Panc1 (cell line): ENCODE measurements around the gene MYO1B. TPM values are rescaled to one million over a fixed set of nuclear protein-coding genes. Genes with fewer than 3 reads are reported as not detected.
"Not testable (repeated sequence)": the region's sequence is repeated elsewhere in the genome, so short reads cannot be mapped to it uniquely, and the experiment has no call there.

Experiments
- ATAC-seq: fragments of 200-7000 bp; cut with Tn5 transposase; 2 replicates; pipeline ENCODE4 v1.9.1; 2020; ENCODE audit warnings: mild to moderate bottlenecking, moderate library complexity
- BruUV-seq: library from RNA; stranded (reverse); fragments of 400-500 nt; replicated peaks from 2 replicates; lab custom pipeline; 2021; lab: Mats Ljungman, UMichigan
- CTCF ChIA-PET: fragments of 300-600 bp; sonication (Branson Sonifier 250); formaldehyde crosslinking; loops from one replicate; lab custom pipeline; 2022; ENCODE audit warnings: antibody characterized with exemption; lab: Charles Lee
- POLR2A ChIA-PET: fragments of 300-600 bp; sonication (Branson Sonifier 250); formaldehyde crosslinking; loops from one replicate; lab custom pipeline; 2022; ENCODE audit warnings: antibody characterized with exemption; lab: Charles Lee
- DNase-seq: peaks from one replicate; pipeline ENCODE4 v3.0.0-alpha.2; 2010; ENCODE audit warnings: low read depth, low spot score
- H3K27ac ChIP-seq: 2 replicates; pipeline ENCODE4 v1.5.1; 2011; ENCODE audit warnings: mild to moderate bottlenecking, low read length, inconsistent platforms
- H3K27me3 ChIP-seq: fragments of 200-500 bp; sonication (Bioruptor generic); 2 replicates; pipeline ENCODE4 v1.6.0; 2014; ENCODE audit warnings: low read length, inconsistent platforms; ENCODE audit not compliant: control insufficient read depth, insufficient read depth
- H3K36me3 ChIP-seq: fragments of 200-500 bp; sonication (Bioruptor generic); 2 replicates; pipeline ENCODE4 v1.5.1; 2014; ENCODE audit warnings: inconsistent platforms, mild to moderate bottlenecking, low read length, moderate library complexity; ENCODE audit not compliant: control insufficient read depth, insufficient read depth
- H3K4me1 ChIP-seq: 2 replicates; pipeline ENCODE4 v1.5.1; 2011; ENCODE audit warnings: inconsistent platforms, mild to moderate bottlenecking, low read length, moderate library complexity; ENCODE audit not compliant: control insufficient read depth, insufficient read depth
- H3K4me3 ChIP-seq, 2 experiments: 2 replicates each; pipeline ENCODE4 v1.5.1; 2011 to 2012; ENCODE audit warnings: low read depth in 2 of 2, low read length in 2 of 2, mild to moderate bottlenecking in 2 of 2, inconsistent platforms in 1 of 2, moderate library complexity in 1 of 2
- H3K9me3 ChIP-seq: fragments of 200-500 bp; sonication (Bioruptor generic); 2 replicates; pipeline ENCODE4 v1.5.1; 2014; ENCODE audit warnings: low read depth, mild to moderate bottlenecking, inconsistent platforms, low read length, moderate library complexity; ENCODE audit not compliant: control insufficient read depth, insufficient read depth
- POLR2AphosphoS5 ChIP-seq: IDR thresholded peaks from 2 replicates; pipeline ENCODE4 v1.6.1; 2012; ENCODE audit warnings: mild to moderate bottlenecking, low read depth, low read length, moderate library complexity
- SIN3A ChIP-seq: IDR thresholded peaks from 2 replicates; pipeline ENCODE4 v1.6.1; 2012; ENCODE audit warnings: low read depth, mild to moderate bottlenecking, low read length, moderate library complexity, borderline replicate concordance; ENCODE audit not compliant: insufficient read depth
- TCF7L2 ChIP-seq: IDR thresholded peaks from 2 replicates; pipeline ENCODE4 v1.6.1; 2011; ENCODE audit warnings: mild to moderate bottlenecking, low read depth, low read length, inconsistent platforms
- in situ Hi-C: cut with HindIII; loops from 2 replicates; pipeline ENCODE4 v1.10.0; 2016; ENCODE audit warnings: low sequenced_read_pairs, low pct_unique_long_range_greater_than_20kb
- intact Hi-C: fragments of 100-400 bp; cut with micrococcal nuclease; formaldehyde crosslinking; loops from one replicate; pipeline ENCODE4 v1.10.0; 2022; ENCODE audit not compliant: unreplicated experiment
- total RNA-seq: library from RNA; stranded (reverse); gene quantifications from one replicate; pipeline ENCODE4 v1.2.1, GENCODE V29; 2021; ENCODE audit not compliant: unreplicated experiment
- TF ChIP-seq, protein P1 (sequence below), 2 experiments: IDR thresholded peaks; 2 replicates each; pipeline ENCODE4 v1.6.1; 2011 to 2012; ENCODE audit warnings: low read depth in 2 of 2, control low read depth in 1 of 2, low read length in 1 of 2, mild to moderate bottlenecking in 1 of 2, moderate library complexity in 1 of 2; ENCODE audit not compliant: insufficient read depth in 1 of 2
- TF ChIP-seq, protein P2 (sequence below): fragments of 450-650 bp; IDR thresholded peaks from 2 replicates; pipeline ENCODE4 v1.5.1; 2017; ENCODE audit warnings: mild to moderate bottlenecking

Gene MYO1B
- total RNA-seq, 1 experiment from 2014 or later, result 51.5 TPM

GRCh38 chr2:191453761-191454160, 208.6 kb downstream of the MYO1B start:
- ATAC-seq (no peak), DNase-seq (no peak)
- no TSS peak for BruUV-seq
- Histone ChIP-seq H3K27ac (no peak overlapping the region), H3K4me3 (no peak overlapping the region), H3K36me3 (no peaks in the 10 kb centered on the region), H3K9me3 (no peaks in the 10 kb centered on the region), H3K4me1 (no peaks in the 10 kb centered on the region), H3K27me3 (no peaks in the 10 kb centered on the region)
- POLR2A ChIA-PET, result interaction anchor here (0.6 kb wide), 1 partner anchor 36 kb away, joined by 3 read pairs; no protein-coding TSS in a partner anchor
- TF ChIP-seq SIN3A, result no peak
- TF ChIP-seq, protein P1, sequence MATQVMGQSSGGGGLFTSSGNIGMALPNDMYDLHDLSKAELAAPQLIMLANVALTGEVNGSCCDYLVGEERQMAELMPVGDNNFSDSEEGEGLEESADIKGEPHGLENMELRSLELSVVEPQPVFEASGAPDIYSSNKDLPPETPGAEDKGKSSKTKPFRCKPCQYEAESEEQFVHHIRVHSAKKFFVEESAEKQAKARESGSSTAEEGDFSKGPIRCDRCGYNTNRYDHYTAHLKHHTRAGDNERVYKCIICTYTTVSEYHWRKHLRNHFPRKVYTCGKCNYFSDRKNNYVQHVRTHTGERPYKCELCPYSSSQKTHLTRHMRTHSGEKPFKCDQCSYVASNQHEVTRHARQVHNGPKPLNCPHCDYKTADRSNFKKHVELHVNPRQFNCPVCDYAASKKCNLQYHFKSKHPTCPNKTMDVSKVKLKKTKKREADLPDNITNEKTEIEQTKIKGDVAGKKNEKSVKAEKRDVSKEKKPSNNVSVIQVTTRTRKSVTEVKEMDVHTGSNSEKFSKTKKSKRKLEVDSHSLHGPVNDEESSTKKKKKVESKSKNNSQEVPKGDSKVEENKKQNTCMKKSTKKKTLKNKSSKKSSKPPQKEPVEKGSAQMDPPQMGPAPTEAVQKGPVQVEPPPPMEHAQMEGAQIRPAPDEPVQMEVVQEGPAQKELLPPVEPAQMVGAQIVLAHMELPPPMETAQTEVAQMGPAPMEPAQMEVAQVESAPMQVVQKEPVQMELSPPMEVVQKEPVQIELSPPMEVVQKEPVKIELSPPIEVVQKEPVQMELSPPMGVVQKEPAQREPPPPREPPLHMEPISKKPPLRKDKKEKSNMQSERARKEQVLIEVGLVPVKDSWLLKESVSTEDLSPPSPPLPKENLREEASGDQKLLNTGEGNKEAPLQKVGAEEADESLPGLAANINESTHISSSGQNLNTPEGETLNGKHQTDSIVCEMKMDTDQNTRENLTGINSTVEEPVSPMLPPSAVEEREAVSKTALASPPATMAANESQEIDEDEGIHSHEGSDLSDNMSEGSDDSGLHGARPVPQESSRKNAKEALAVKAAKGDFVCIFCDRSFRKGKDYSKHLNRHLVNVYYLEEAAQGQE (IDR thresholded peaks at IDR 0.05; ENCODE audit: insufficient read depth in 1 of 2, low read depth in 2 of 2, low read length in 1 of 2), result no peak
- TF ChIP-seq, protein P2, sequence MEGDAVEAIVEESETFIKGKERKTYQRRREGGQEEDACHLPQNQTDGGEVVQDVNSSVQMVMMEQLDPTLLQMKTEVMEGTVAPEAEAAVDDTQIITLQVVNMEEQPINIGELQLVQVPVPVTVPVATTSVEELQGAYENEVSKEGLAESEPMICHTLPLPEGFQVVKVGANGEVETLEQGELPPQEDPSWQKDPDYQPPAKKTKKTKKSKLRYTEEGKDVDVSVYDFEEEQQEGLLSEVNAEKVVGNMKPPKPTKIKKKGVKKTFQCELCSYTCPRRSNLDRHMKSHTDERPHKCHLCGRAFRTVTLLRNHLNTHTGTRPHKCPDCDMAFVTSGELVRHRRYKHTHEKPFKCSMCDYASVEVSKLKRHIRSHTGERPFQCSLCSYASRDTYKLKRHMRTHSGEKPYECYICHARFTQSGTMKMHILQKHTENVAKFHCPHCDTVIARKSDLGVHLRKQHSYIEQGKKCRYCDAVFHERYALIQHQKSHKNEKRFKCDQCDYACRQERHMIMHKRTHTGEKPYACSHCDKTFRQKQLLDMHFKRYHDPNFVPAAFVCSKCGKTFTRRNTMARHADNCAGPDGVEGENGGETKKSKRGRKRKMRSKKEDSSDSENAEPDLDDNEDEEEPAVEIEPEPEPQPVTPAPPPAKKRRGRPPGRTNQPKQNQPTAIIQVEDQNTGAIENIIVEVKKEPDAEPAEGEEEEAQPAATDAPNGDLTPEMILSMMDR, result no peak
- TF ChIP-seq POLR2AphosphoS5, result no peak
- TF ChIP-seq TCF7L2, result no peak
- intact Hi-C loops (no loop called here), in situ Hi-C loops (no loop called here)
- CTCF ChIA-PET, result no interaction called here

DNA sequence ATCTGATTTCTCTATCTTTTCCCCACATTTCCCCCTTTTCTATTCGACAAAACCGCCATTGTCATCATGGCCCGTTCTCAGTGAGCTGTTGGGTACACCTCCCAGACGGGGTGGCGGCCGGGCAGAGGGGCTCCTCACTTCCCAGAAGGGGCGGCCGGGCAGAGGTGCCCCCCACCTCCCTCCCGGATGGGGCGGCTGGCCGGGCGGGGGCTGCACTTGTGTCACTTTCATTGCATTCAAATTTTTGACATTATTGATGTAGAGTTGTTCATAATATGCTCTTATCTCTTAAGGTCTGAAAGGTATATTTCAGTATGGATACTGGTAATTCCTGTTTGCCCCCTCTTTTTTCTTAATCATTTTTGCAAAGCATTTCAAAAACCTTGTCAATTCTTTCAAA, 211.3 kb downstream of the MYO1B start:
- H3K4me1 ChIP-seq, H3K27me3 ChIP-seq, in situ Hi-C loops, H3K27ac ChIP-seq, POLR2A ChIA-PET, DNase-seq, intact Hi-C loops, CTCF ChIA-PET, H3K9me3 ChIP-seq, BruUV-seq, H3K36me3 ChIP-seq, ATAC-seq, H3K4me3 ChIP-seq: not testable (repeated sequence)

- H3K27ac ChIP-seq, result no peak overlapping the region
- H3K4me1 ChIP-seq, result no peaks in the 10 kb centered on the region
- no peak overlapping the region for H3K4me3 ChIP-seq
- no peaks in the 10 kb centered on the region for H3K36me3 ChIP-seq
- CTCF ChIA-PET, result no interaction called here
- H3K27me3 ChIP-seq, result no peaks in the 10 kb centered on the region
- DNase-seq (no peak), ATAC-seq (no peak)
- POLR2A ChIA-PET, result no interaction called here
- intact Hi-C loops, result no loop called here
- in situ Hi-C loops, result no loop called here
- TF ChIP-seq POLR2AphosphoS5 (no peak), TCF7L2 (no peak), SIN3A (no peak)
- TF ChIP-seq, protein P1 (IDR thresholded peaks at IDR 0.05; ENCODE audit: insufficient read depth in 1 of 2, low read depth in 2 of 2, low read length in 1 of 2), result no peak
- TF ChIP-seq, protein P2, result no peak
- no TSS peak for BruUV-seq
- 0 out of 2 replicates have a peak, but pooled peaks cover 4% of the 10 kb centered on the region for H3K9me3 ChIP-seq
Observed at GRCh38 chr2:191459158-191459557, 214.0 kb downstream of the MYO1B start.
